ENCODE data around the gene ARHGEF7.

The ARHGEF7 gene

GRCh38 chr13:111212517-111212873 is 97.4 kb downstream of the ARHGEF7 start:
- no peak overlapping the region for H3K27ac ChIP-seq
- TF ChIP-seq CTCF (IDR thresholded peaks at IDR 0.05) = no peak
- TF ChIP-seq ZFX (IDR thresholded peaks at IDR 0.05; ENCODE audit: borderline replicate concordance) = no peak

- no peak for TF ChIP-seq CTCF (IDR thresholded peaks at IDR 0.05)
- no peak for TF ChIP-seq ZFX (IDR thresholded peaks at IDR 0.05; ENCODE audit: borderline replicate concordance)
- no peak overlapping the region for H3K27ac ChIP-seq
Measured at GRCh38 chr13:111213964-111214726, 99.0 kb downstream of the ARHGEF7 start.

- TF ChIP-seq CTCF (IDR thresholded peaks at IDR 0.05) = no peak
- TF ChIP-seq ZFX (IDR thresholded peaks at IDR 0.05; ENCODE audit: borderline replicate concordance) = no peak
- no peak overlapping the region for H3K27ac ChIP-seq
Measured at GRCh38 chr13:111215081-111216047, 100.3 kb downstream of the ARHGEF7 start.

- H3K27ac ChIP-seq = no peak overlapping the region
- peak; percentile 51 for TF ChIP-seq CTCF (IDR thresholded peaks at IDR 0.05)
- no peak for TF ChIP-seq ZFX (IDR thresholded peaks at IDR 0.05; ENCODE audit: borderline replicate concordance)
Measured at GRCh38 chr13:111216166-111216960, 101.3 kb downstream of the ARHGEF7 start.

- TF ChIP-seq ZFX (IDR thresholded peaks at IDR 0.05; ENCODE audit: borderline replicate concordance) = no peak
- TF ChIP-seq CTCF (IDR thresholded peaks at IDR 0.05) = no peak
- H3K27ac ChIP-seq = no peak overlapping the region
Measured at GRCh38 chr13:111217641-111218040, 102.5 kb downstream of the ARHGEF7 start.

GRCh38 chr13:111219280-111219679 is 104.2 kb downstream of the ARHGEF7 start:
- no peak overlapping the region for H3K27ac ChIP-seq

More at GRCh38 chr13:111219280-111219679, 104.2 kb downstream of the ARHGEF7 start:
- TF ChIP-seq ZFX (IDR thresholded peaks at IDR 0.05; ENCODE audit: borderline replicate concordance) (no peak), CTCF (IDR thresholded peaks at IDR 0.05) (no peak)
